ENCODE results near the gene COX6A2.

Gene COX6A2

GRCh38 chr16:31435341-31436220 lies 7.4 kb upstream of the COX6A2 start:
- no peak overlapping the region for H3K27ac ChIP-seq
- H3K4me3 ChIP-seq = no peak overlapping the region
- TF ChIP-seq, protein P1, sequence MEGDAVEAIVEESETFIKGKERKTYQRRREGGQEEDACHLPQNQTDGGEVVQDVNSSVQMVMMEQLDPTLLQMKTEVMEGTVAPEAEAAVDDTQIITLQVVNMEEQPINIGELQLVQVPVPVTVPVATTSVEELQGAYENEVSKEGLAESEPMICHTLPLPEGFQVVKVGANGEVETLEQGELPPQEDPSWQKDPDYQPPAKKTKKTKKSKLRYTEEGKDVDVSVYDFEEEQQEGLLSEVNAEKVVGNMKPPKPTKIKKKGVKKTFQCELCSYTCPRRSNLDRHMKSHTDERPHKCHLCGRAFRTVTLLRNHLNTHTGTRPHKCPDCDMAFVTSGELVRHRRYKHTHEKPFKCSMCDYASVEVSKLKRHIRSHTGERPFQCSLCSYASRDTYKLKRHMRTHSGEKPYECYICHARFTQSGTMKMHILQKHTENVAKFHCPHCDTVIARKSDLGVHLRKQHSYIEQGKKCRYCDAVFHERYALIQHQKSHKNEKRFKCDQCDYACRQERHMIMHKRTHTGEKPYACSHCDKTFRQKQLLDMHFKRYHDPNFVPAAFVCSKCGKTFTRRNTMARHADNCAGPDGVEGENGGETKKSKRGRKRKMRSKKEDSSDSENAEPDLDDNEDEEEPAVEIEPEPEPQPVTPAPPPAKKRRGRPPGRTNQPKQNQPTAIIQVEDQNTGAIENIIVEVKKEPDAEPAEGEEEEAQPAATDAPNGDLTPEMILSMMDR (IDR thresholded peaks at IDR 0.05) = no peak
- no peak for DNase-seq (ENCODE audit: low spot score)

DNA sequence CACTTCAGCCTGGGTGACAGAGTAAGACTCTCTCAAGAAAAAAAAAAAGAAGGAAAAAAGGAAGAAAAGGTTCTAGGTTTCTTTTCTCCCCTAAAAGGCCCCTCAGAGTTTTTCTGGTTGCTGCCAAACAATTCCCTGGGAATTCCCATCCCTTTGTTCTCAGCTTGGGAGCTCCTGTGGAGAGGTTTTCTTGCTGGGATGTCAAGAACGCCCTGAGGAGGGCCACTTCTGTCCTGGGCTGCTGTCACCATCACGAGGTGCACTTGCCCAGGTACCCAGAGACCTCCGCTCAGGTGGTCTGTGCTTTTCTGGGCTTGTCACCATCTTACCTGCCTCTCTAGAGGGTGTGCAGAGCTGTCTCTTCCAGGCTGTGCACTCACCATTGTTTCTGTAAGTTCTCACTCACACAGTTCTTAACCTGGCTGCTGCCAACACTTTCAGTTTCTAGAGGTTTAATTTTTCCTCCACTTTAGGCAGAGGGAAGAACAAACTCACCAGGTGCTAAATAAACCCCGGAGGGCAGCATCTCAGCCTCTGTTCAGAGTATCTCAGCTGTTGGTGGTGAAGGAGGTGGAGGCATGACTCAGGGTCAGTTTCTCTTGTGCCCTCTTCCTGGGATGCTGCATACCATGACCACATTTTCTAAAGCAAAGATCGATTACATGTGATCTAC lies 2.4 kb upstream of the COX6A2 start:
- TF ChIP-seq, protein P1 (IDR thresholded peaks at IDR 0.05) = no peak
- DNase-seq (ENCODE audit: low spot score) = no peak
- no peak overlapping the region for H3K27ac ChIP-seq

GRCh38 chr16:31429796-31430195 lies 1.6 kb upstream of the COX6A2 start:
- Histone ChIP-seq H3K4me3 (no peak overlapping the region), H3K27ac (no peak overlapping the region)
- TF ChIP-seq, protein P1 (IDR thresholded peaks at IDR 0.05) = no peak
- DNase-seq (ENCODE audit: low spot score) = no peak

More for the DNA sequence above, 2.4 kb upstream of the COX6A2 start:
- H3K4me3 ChIP-seq = no peak overlapping the region

GRCh38 chr16:31429314-31429713 lies 1.2 kb upstream of the COX6A2 start:
- H3K4me3 ChIP-seq = no peak overlapping the region
- H3K27ac ChIP-seq = no peak overlapping the region
- no peak for DNase-seq (ENCODE audit: low spot score)
- TF ChIP-seq, protein P1 (IDR thresholded peaks at IDR 0.05) = no peak

DNA sequence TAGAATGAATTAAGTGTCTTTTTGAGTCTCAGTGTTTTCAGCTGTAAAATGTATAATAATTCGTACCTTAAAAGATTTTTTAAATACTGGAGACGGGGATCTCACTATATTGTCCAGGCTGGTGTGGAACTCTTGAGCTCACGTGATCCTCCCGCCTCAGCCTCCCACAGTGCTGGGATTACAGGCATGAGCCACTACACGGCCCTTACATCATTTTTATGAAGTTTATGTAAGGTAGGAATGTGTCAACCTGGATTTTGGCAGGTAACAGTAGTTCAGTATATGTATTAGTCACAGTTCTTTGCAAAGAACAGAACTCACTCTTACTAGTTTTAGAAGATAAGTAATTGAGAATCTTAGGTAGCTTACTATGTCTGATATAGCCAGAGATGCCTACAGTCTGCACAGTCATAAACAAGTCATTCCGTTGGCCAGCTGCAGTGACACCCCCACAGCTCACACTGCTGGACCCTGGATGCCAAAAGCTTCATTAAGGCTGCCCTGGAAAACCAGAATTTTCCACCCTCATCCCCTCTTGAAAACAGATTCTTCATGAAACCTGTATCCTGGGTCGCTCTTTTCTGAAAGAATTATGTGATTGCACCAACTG lies 583 bp upstream of the COX6A2 start:
- Histone ChIP-seq H3K4me3 (no peak overlapping the region), H3K27ac (no peak overlapping the region)
- TF ChIP-seq, protein P1 (IDR thresholded peaks at IDR 0.05) = no peak
- DNase-seq (ENCODE audit: low spot score) = no peak

- TF ChIP-seq, protein P1 (IDR thresholded peaks at IDR 0.05) = no peak
- Histone ChIP-seq H3K4me3 (peak overlapping the region; percentile 64), H3K27ac (peak overlapping the region in 1 of 2 donors; percentile 36)
- no peak for DNase-seq (ENCODE audit: low spot score)
Observed at GRCh38 chr16:31427441-31428278, 500 bp downstream of the COX6A2 start.

Measured in coronary artery (tissue), 2 donors.